GM19025 (cell line): ENCODE measurements around the gene ACMSD.
"Not testable (repeated sequence)": the region's sequence is repeated elsewhere in the genome, so short reads cannot be mapped to it uniquely, and the experiment has no call there.

Experiments
- ATAC-seq: cut with Tn5 transposase; IDR thresholded peaks from one replicate; pipeline ENCODE4 v1.9.1; 2021; ENCODE audit warnings: mild to moderate bottlenecking, low read depth, moderate library complexity; ENCODE audit not compliant: unreplicated experiment

The ACMSD gene

GRCh38 chr2:134846213-134846612 is 7.8 kb downstream of the ACMSD start:
- ATAC-seq: no peak

GRCh38 chr2:134847582-134847981 is 9.2 kb downstream of the ACMSD start:
- ATAC-seq: not testable (repeated sequence)

- no peak for ATAC-seq
Measured at GRCh38 chr2:134852518-134852917, 14.1 kb downstream of the ACMSD start.

GRCh38 chr2:134855709-134856108 is 17.3 kb downstream of the ACMSD start:
- ATAC-seq: no peak

GRCh38 chr2:134858245-134858644 is 19.8 kb downstream of the ACMSD start:
- ATAC-seq: no peak

- no peak for ATAC-seq
Measured at GRCh38 chr2:134861173-134861572, 22.8 kb downstream of the ACMSD start.

- no peak for ATAC-seq
Measured at GRCh38 chr2:134862069-134862468, 23.7 kb downstream of the ACMSD start.

GRCh38 chr2:134862674-134863073 is 24.3 kb downstream of the ACMSD start:
- ATAC-seq: no peak

GRCh38 chr2:134863446-134863845 is 25.0 kb downstream of the ACMSD start:
- ATAC-seq: no peak

- no peak for ATAC-seq
Measured at GRCh38 chr2:134865067-134865787, 26.8 kb downstream of the ACMSD start.

- ATAC-seq: no peak
Measured at GRCh38 chr2:134866498-134867099, 28.2 kb downstream of the ACMSD start.

- ATAC-seq: no peak
Measured at GRCh38 chr2:134869946-134870736, 31.7 kb downstream of the ACMSD start.

GRCh38 chr2:134873152-134873551 is 34.7 kb downstream of the ACMSD start:
- ATAC-seq: no peak

- ATAC-seq: no peak
Measured at GRCh38 chr2:134875309-134875708, 36.9 kb downstream of the ACMSD start.

GRCh38 chr2:134882773-134883172 is 44.4 kb downstream of the ACMSD start:
- no peak for ATAC-seq

- no peak for ATAC-seq
Measured at GRCh38 chr2:134883552-134884293, 45.3 kb downstream of the ACMSD start.

GRCh38 chr2:134884435-134884834 is 46.0 kb downstream of the ACMSD start:
- no peak for ATAC-seq

GRCh38 chr2:134892282-134893035 is 54.0 kb downstream of the ACMSD start:
- ATAC-seq: no peak

GRCh38 chr2:134897932-134898331 is 59.5 kb downstream of the ACMSD start:
- ATAC-seq: no peak

- no peak for ATAC-seq
Measured at GRCh38 chr2:134899204-134899603, 60.8 kb downstream of the ACMSD start.
